Tibial nerve (tissue), 3 donors: ENCODE measurements around the gene GDAP2.

Experiments
- CTCF ChIP-seq, 5 experiments: fragments of 200-600 bp in 3 of 5; fragments of 450-650 bp in 2 of 5; sonication (generic) in 3 of 5; IDR thresholded peaks; one replicate each; pipeline ENCODE4 v1.5.1; 2016 to 2019; ENCODE audit warnings: antibody characterized with exemption in 5 of 5, mild to moderate bottlenecking in 3 of 5, moderate library complexity in 2 of 5
- POLR2A ChIP-seq, 2 donors: fragments of 450-650 bp; IDR thresholded peaks; one replicate each; pipeline ENCODE4 v1.6.1; 2017; ENCODE audit warnings: antibody characterized with exemption in 2 of 2, mild to moderate bottlenecking in 2 of 2, moderate library complexity in 2 of 2

- TF ChIP-seq CTCF (IDR thresholded peaks at IDR 0.05): no peak
- no peak for TF ChIP-seq POLR2A (IDR thresholded peaks at IDR 0.05)
Measured at GRCh38 chr1:117942293-117942692, 12.9 kb upstream of the GDAP2 start.
